ENCODE results near the gene MANEAL. TPM values are rescaled to one million over a fixed set of nuclear protein-coding genes. Genes with fewer than 3 reads are reported as not detected.

Gene MANEAL
- total RNA-seq, 1 donor from 2014 or later, result 3.5 TPM

DNA sequence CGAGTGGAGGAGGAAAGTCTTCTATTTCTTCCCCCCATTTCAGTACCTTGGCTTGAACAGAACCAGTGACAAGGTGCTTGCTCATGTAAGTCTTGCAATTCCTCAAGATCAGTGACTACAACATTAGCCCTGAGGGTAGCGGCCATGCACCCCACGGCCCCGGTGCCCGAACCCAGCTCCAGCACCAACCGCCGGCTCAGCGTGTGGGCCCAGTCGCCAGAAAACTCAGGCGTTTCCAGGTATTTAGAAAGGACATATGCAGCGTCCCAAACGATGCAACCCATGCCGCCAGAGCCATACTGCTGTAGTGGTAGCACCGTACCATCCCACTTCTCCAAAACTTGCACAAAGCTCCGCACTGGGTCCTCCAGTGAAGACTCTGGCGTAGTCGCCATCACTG lies 11.2 kb upstream of the MANEAL start:
- DNase-seq, result no peak

DNA sequence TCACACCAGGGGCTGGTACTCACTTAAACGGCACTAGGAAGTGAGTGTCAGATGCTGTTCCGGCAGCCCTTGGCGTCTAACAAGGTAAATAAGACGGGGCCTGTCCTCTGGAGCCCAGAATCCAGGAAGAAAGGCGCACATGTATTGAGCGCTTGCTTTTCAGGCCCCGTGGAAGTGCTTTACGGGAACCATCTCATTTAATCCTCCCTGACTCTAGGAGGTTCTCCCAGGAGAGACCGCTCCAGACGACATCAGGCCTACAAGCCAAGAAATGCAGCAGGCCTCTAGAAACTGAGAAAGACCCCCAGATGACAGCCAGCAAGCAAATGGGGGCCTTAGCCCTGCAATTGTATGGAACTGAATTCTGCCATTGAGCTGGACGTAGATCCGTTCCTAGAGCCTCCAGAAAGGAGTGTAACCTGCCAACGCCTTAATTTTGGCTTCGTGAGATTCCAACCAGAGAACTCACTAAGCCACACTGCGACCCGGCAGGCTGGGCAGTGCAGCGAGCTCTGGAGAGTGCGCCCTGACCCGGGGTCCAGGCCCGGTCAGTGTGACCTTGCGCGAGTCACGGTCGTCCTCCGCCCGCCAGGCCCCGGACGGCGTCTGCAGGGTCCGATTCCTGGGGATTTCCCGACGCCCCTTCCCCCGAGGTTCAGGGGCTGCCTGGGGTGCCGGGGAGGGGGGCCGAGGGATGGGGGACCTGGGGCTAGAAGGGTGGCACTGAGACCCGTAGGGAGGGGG lies 532 bp upstream of the MANEAL start:
- no peak for DNase-seq

DNA sequence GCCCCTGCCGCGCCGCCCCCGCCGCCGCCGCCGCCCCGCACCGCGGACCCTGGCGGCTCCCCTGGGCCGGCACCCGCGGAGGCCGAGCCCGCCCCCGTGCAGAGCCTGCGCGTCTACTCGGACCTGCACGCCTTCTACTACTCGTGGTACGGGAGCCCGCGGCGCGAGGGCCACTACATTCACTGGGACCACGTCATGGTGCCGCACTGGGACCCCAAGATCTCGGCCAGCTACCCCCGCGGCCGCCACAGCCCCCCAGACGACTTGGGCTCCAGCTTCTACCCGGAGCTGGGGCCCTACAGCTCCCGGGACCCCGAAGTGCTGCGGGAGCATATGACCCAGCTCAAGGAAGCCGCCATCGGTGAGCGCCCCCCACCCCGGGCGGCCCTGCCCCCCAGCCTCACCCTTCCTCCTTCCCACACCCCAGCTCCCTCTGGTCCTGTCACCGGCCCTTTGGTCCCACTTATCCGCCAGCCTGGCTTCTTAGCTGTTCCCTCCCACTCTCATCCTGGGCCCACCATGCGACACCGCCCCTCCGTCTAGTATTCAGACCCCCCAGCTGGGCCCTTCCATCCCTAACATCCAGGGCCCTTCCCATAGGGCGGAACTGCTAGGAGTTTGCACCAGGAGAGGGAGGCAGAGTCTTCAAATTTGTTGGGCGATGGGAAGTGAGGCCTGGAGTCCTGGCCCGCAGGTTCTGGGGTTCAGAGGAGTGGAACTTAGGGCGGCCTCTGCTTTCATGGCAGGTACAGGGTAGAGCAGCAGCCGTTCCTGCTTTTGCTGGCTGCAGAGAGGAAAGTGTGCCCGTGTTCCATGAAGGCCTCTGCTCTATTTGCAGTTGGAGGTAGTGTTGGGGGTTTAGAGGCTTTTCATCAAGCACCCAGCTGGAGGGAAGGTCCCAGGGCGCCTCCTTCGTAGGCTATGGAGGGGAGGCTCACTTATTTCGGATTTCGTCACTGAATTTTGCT lies 1.0 kb downstream of the MANEAL start:
- DNase-seq, result no peak

DNA sequence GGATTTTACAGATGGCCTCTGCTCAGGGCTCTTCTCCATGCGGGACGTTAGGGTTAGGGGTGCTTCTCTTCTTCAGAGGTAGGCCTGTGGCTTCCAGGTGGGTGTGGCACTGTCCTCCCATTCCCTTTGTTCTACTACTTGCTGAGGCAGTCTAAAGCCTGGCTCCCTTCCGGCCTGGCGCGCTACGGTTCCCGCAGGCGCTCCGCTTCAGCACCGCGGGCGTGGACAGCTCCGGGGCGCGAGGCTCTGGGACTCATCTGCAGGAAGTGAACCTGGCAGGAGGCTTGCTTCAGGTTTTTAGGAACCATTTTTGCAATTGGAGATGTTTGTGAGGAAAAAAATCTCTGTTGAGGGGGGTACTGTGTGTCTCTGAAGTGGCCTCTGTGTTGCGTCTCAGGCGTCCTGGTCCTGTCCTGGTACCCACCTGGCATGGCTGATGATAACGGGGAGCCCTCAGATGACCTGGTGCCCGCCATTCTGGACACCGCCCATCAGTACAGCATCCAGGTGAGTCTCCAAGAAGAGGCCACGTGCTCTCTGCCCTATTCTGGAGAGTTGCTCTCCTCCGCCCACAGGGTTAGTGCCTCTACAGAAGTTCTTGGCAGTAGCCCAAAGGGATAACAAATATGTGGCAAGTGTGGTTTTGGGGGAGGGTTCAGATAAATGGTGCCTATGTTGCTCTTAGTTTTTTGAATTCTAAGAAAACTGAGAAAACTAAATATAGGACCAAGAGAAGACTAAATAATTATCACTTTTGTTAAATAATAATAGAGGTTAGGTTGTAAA lies 1.9 kb downstream of the MANEAL start:
- DNase-seq, result peak; percentile 21

- no peak for DNase-seq
These were observed 4.2 kb downstream of the MANEAL start for GRCh38 chr1:37797750-37798345.

GRCh38 chr1:37802439-37802838 lies 8.8 kb downstream of the MANEAL start:
- DNase-seq, result no peak

DNA sequence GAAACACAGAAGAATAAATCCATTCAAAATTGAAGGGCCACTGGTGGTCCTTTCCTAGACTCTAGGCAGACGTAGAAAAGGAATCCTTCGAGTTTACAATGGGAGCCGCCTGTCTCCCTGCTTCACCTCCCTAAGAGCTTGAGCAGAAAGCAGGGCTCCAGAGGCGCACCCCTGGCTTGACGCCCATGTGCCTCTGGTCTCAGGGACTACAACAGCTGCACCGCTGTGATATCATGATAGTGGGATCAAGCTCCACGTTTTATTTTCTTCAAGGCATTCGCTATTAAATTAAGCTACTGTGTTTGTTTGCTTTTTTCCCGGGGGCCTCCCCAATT lies 13.5 kb downstream of the MANEAL start:
- DNase-seq, result no peak

GRCh38 chr1:37807555-37808368 lies 14.1 kb downstream of the MANEAL start, which contains the start of the genes C1orf122 and YRDC:
TSS of gene C1orf122 (plus strand) at chr1:37807790. CDS start at chr1:37808405, 615 bp downstream.
TSS of gene YRDC (minus strand) at chr1:37808208. CDS start at chr1:37808180, 28 bp downstream.
- peak; percentile 86 for DNase-seq

DNA sequence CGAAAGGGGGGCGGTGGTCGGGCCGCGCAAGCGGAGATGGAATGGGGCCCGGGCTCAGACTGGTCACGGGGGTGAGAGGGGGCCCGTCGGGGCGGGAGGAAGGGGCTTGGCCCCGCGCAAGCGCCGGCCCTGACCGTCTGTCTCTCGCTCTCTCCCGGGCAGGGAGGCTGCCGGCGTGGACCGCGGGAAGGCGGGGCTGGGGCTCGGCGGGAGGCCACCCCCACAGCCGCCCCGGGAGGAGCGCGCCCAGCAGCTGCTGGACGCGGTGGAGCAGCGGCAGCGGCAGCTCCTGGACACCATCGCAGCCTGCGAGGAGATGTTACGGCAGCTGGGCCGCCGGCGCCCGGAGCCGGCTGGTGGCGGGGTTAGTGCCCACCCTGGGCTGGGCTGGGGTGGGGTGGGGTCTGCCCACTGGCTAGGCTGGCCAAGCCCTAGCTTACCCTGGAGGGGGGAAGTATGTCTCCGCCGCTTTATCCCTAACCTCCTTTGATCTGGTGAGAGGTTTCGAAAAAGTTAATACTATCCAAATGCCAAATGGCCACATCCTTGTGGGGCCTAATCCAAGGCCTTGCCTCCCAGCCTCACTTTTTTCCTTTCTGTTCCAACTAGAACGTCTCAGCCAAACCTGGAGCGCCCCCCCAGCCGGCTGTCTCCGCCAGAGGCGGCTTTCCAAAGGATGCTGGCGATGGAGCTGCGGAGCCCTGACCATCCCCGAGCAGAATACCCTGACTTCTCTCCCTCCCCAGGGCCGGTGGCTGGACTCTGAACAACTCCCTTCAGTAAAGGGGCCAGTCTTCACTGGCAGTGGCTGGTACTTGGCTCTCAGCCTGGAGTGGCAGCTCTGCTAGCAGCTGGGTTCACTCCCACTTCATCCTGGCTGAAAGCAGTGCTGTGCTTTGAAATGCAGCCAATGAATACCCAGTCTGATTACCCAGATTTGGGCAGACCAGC lies 15.0 kb downstream of the MANEAL start:
- DNase-seq, result peak; percentile 31

DNA sequence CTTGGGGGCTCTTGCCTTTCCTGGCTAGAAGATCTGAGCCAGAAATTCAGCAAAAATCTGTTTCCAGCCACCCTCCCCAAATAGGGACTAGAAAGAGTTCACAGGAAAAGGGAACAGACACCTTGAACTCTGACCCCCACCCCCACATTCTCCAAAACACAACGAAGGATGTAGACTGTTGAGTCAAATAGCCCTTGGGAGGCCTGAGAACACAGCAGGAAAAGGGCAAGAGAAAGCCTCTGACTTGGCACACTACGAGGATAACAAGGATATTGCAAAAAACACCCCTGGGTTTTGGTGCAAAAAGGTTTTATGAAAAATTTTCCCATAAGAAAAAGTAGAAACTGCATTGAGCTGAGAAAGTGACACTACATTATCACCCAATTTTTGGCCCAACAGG lies 16.3 kb downstream of the MANEAL start:
- no peak for DNase-seq

GRCh38 chr1:37811027-37811655 lies 17.5 kb downstream of the MANEAL start:
- peak; percentile 58 for DNase-seq

DNA sequence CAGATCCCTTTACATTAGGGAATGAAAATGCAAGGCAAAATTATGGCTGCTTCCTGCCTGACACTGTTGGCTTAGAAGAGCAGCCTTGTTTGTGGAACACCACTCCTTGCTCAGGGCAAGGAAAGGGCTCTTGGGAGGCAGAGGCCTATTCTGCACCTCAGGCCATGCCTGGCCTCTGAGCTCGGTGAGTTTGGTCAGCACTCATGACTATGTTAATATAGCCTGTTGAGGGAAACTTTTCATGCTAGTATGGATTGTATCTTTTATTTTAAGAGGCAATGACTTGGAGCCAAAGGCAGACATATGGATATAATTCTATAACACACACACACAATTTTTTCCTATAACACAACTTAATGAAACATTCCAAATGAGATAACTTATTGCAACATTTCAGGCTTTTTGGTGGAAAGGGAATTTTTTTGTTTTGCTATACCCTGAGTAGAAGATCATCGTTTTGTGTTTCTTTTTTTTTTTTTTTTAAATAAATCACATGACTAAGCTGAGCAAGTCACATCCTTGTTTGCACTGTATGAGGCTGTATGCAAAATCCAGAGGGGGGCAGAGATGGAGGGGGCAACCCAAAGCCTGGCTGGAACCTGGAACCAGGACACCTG lies 20.0 kb downstream of the MANEAL start:
- DNase-seq, result peak; percentile 86

- peak; percentile 89 for DNase-seq
These were observed 20.6 kb downstream of the MANEAL start for GRCh38 chr1:37814252-37814651.

- no peak for DNase-seq
These were observed 23.8 kb downstream of the MANEAL start for GRCh38 chr1:37817481-37817880.

GRCh38 chr1:37821481-37821880 lies 27.8 kb downstream of the MANEAL start:
- no peak for DNase-seq

DNA sequence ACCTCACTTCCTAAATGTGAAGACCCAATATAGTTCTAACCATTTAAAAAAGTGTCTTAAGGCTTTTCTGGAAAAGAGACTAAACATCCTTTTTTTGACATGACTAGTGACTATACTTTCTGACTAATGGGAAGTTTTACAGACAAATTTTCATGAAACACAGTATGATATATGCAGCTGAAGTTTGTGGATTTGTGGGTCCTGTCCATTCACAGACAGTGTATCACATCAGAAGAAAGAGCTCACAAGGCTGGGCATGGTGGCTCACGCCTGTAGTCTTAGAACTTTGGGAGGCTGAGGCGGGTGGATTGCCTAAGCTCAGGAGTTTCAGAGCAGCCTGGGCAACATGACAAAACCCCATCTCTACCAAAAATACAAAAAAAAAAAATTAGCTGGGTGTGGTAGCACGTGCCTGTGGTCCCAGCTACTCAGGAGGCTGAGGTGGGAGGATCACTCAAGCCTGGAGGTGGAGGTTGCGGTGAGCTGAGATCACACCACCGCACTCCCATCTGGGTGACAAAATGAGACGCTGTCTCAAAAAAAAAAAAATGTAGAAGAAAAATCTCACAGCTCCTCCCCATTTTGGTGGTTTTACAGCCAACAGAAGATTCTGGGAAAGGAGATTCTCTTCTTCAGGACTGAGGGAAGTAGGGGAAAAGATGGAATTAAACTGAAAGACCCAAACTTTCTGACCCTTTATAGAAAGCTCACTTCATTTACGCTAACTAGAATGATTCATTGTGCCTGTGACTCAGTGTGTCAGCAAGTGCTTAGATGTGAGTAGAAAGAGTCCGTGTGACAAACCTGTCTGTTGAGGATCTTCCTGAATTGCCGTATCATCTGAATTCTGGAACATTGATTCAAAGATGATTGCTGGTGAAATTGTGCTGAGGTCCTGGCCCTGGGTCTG lies 29.5 kb downstream of the MANEAL start:
- DNase-seq, result no peak

GRCh38 chr1:37824001-37824400 lies 30.4 kb downstream of the MANEAL start:
- no peak for DNase-seq

GRCh38 chr1:37825506-37825905 lies 31.9 kb downstream of the MANEAL start:
- DNase-seq, result no peak
